Activated CD4-positive, alpha-beta T cell treated with anti-CD3 and anti-CD28 coated beads for 1 hour (primary cell): Measurements from ENCODE around the gene ZBTB7C.
A peak's percentile ranks its signal among the peaks of the same experiment; 100 is the strongest.

Experiments used
- DNase-seq: peaks from one replicate; pipeline ENCODE4 v3.0.0-alpha.2; 2020

Gene ZBTB7C

GRCh38 chr18:48028696-48029095 lies 380.5 kb downstream of the ZBTB7C start:
- DNase-seq = no peak

- DNase-seq = no peak
Observed at GRCh38 chr18:48028081-48028480, 381.1 kb downstream of the ZBTB7C start.

- no peak for DNase-seq
Observed at GRCh38 chr18:48027401-48027963, 381.7 kb downstream of the ZBTB7C start.

GRCh38 chr18:48026216-48026615 lies 383.0 kb downstream of the ZBTB7C start:
- DNase-seq = no peak

- no peak for DNase-seq
Observed at GRCh38 chr18:48024881-48025660, 384.1 kb downstream of the ZBTB7C start.

GRCh38 chr18:48024009-48024512 lies 385.1 kb downstream of the ZBTB7C start:
- no peak for DNase-seq

GRCh38 chr18:48023334-48024008 lies 385.7 kb downstream of the ZBTB7C start:
- no peak for DNase-seq

- DNase-seq = no peak
Observed at GRCh38 chr18:48022531-48023329, 386.5 kb downstream of the ZBTB7C start.

- no peak for DNase-seq
Observed at GRCh38 chr18:48022021-48022420, 387.2 kb downstream of the ZBTB7C start.

- no peak for DNase-seq
Observed at GRCh38 chr18:48021273-48021914, 387.8 kb downstream of the ZBTB7C start.

- DNase-seq = no peak
Observed at GRCh38 chr18:48020337-48021250, 388.6 kb downstream of the ZBTB7C start.

- no peak for DNase-seq
Observed at GRCh38 chr18:48019557-48020325, 389.4 kb downstream of the ZBTB7C start.

- DNase-seq = no peak
Observed at GRCh38 chr18:48018851-48019250, 390.3 kb downstream of the ZBTB7C start.

- DNase-seq = no peak
Observed at GRCh38 chr18:48017635-48018034, 391.5 kb downstream of the ZBTB7C start.

GRCh38 chr18:48013162-48013561 lies 396.0 kb downstream of the ZBTB7C start:
- DNase-seq = no peak

GRCh38 chr18:48011926-48012465 lies 397.2 kb downstream of the ZBTB7C start:
- DNase-seq = no peak

- DNase-seq = no peak
Observed at GRCh38 chr18:48010264-48010663, 398.9 kb downstream of the ZBTB7C start.

GRCh38 chr18:48009116-48009745 lies 400.0 kb downstream of the ZBTB7C start:
- DNase-seq = no peak

- DNase-seq = peak; percentile 16
Observed at GRCh38 chr18:48007955-48008701, 401.1 kb downstream of the ZBTB7C start.
